ENCODE results near the gene AOPEP.

GRCh38 chr9:94788570-94789105, 62.1 kb downstream of the AOPEP start:
- TF ChIP-seq, protein P1, sequence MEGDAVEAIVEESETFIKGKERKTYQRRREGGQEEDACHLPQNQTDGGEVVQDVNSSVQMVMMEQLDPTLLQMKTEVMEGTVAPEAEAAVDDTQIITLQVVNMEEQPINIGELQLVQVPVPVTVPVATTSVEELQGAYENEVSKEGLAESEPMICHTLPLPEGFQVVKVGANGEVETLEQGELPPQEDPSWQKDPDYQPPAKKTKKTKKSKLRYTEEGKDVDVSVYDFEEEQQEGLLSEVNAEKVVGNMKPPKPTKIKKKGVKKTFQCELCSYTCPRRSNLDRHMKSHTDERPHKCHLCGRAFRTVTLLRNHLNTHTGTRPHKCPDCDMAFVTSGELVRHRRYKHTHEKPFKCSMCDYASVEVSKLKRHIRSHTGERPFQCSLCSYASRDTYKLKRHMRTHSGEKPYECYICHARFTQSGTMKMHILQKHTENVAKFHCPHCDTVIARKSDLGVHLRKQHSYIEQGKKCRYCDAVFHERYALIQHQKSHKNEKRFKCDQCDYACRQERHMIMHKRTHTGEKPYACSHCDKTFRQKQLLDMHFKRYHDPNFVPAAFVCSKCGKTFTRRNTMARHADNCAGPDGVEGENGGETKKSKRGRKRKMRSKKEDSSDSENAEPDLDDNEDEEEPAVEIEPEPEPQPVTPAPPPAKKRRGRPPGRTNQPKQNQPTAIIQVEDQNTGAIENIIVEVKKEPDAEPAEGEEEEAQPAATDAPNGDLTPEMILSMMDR (IDR thresholded peaks at IDR 0.05), result no peak
- no peak for TF ChIP-seq POLR2A (IDR thresholded peaks at IDR 0.05)

Measured in thyroid gland (tissue), 4 donors.